ENCODE results near the gene TRIM62. TPM values are rescaled to one million over a fixed set of nuclear protein-coding genes. Genes with fewer than 3 reads are reported as not detected.
"Not testable (repeated sequence)": the region's sequence is repeated elsewhere in the genome, so short reads cannot be mapped to it uniquely, and the experiment has no call there.

TRIM62 gene
- polyA plus RNA-seq, 1 donor (not counting 4 experiments of a cell fraction or from before 2014, with no cell fraction given), result 2.0 TPM

GRCh38 chr1:33111965-33112364 lies 69.9 kb downstream of the TRIM62 start:
- Histone ChIP-seq H3K9ac (ENCODE audit: control insufficient read depth, extremely low read depth, insufficient read depth, low read length) (no peak overlapping the region), H3K9me1 (ENCODE audit: control insufficient read depth, extremely low read depth, insufficient read depth, low read length) (no peaks in the 10 kb centered on the region), H2AFZ (ENCODE audit: control insufficient read depth, low read length) (no peak overlapping the region), H3K4me2 (ENCODE audit: control insufficient read depth, extremely low read depth, insufficient read depth, low read depth, low read length) (no peak overlapping the region), H3K27me3 (ENCODE audit: control insufficient read depth, extremely low read depth, insufficient read depth, low read length) (no peaks in the 10 kb centered on the region), H3K36me3 (ENCODE audit: control insufficient read depth in 2 of 2, extremely low read depth in 1 of 2, insufficient read depth in 2 of 2, low read length in 2 of 2) (no peaks in the 10 kb centered on the region), H4K20me1 (ENCODE audit: control insufficient read depth, extremely low read depth, insufficient read depth, low read length) (no peaks in the 10 kb centered on the region), H3K4me1 (ENCODE audit: control insufficient read depth, extremely low read depth, insufficient read depth, low read length) (no peaks in the 10 kb centered on the region), H3K4me3 (ENCODE audit: control insufficient read depth in 2 of 3, extremely low read depth in 1 of 3, insufficient read depth in 2 of 3, low read depth in 1 of 3, low read length in 3 of 3) (no peak overlapping the region), H3K9me3 (ENCODE audit: control insufficient read depth, low read depth, low read length) (no peaks in the 10 kb centered on the region), H3K27ac (ENCODE audit: control insufficient read depth, insufficient read depth, low read length) (no peak overlapping the region), H3K79me2 (ENCODE audit: control insufficient read depth, insufficient read depth, low read length) (no peaks in the 10 kb centered on the region)
- TF ChIP-seq CTCF (optimal IDR thresholded peaks at IDR 0.05 in 1 of 3, IDR thresholded peaks at IDR 0.05 in 1 of 3, conservative IDR thresholded peaks at IDR 0.05 in 1 of 3; ENCODE audit: extremely low read depth in 1 of 3, insufficient read depth in 2 of 3, low read length in 3 of 3) (peak; percentile 43 to 68 (median 60)), EZH2 (IDR thresholded peaks at IDR 0.05; ENCODE audit: low read length) (no peak)
- FAIRE-seq, result peak; percentile 26
- no peak for DNase-seq (ENCODE audit: low read depth, low spot score)
- dilution Hi-C loops (cut with MboI; ENCODE audit: extremely low pct_ligation_motif_present, low sequenced_read_pairs), result no loop called here

GRCh38 chr1:33110477-33110876 lies 71.4 kb downstream of the TRIM62 start:
- Histone ChIP-seq H3K27ac (ENCODE audit: control insufficient read depth, insufficient read depth, low read length) (no peak overlapping the region), H3K27me3 (ENCODE audit: control insufficient read depth, extremely low read depth, insufficient read depth, low read length) (no peaks in the 10 kb centered on the region), H3K36me3 (ENCODE audit: control insufficient read depth in 2 of 2, extremely low read depth in 1 of 2, insufficient read depth in 2 of 2, low read length in 2 of 2) (no peaks in the 10 kb centered on the region), H3K9me3 (ENCODE audit: control insufficient read depth, low read depth, low read length) (no peaks in the 10 kb centered on the region), H2AFZ (ENCODE audit: control insufficient read depth, low read length) (no peak overlapping the region), H3K4me3 (ENCODE audit: control insufficient read depth in 2 of 3, extremely low read depth in 1 of 3, insufficient read depth in 2 of 3, low read depth in 1 of 3, low read length in 3 of 3) (no peak overlapping the region), H3K79me2 (ENCODE audit: control insufficient read depth, insufficient read depth, low read length) (no peaks in the 10 kb centered on the region), H3K9me1 (ENCODE audit: control insufficient read depth, extremely low read depth, insufficient read depth, low read length) (no peaks in the 10 kb centered on the region), H4K20me1 (ENCODE audit: control insufficient read depth, extremely low read depth, insufficient read depth, low read length) (no peaks in the 10 kb centered on the region), H3K4me2 (ENCODE audit: control insufficient read depth, extremely low read depth, insufficient read depth, low read depth, low read length) (no peak overlapping the region), H3K4me1 (ENCODE audit: control insufficient read depth, extremely low read depth, insufficient read depth, low read length) (no peaks in the 10 kb centered on the region), H3K9ac (ENCODE audit: control insufficient read depth, extremely low read depth, insufficient read depth, low read length) (no peak overlapping the region)
- dilution Hi-C loops (cut with MboI; ENCODE audit: extremely low pct_ligation_motif_present, low sequenced_read_pairs), result no loop called here
- DNase-seq (ENCODE audit: low read depth, low spot score) (no peak), FAIRE-seq (no peak)
- TF ChIP-seq EZH2 (IDR thresholded peaks at IDR 0.05; ENCODE audit: low read length), result no peak
- no peak for TF ChIP-seq CTCF (optimal IDR thresholded peaks at IDR 0.05 in 1 of 3, IDR thresholded peaks at IDR 0.05 in 1 of 3, conservative IDR thresholded peaks at IDR 0.05 in 1 of 3; ENCODE audit: extremely low read depth in 1 of 3, insufficient read depth in 2 of 3, low read length in 3 of 3)

DNA sequence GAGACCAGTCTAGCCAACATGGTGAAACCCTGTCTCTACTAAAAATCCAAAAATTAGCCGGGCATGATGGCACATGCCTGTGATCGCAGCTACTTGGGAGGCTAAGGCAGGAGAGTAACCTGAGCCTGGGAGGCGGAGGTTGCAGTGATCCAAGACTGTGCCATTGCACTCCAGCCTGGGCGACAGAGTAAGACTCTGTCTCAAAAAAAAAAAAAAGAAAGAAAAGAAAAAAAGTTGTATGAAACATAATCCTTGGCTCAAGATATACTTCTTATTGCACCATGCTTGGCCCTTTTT lies 81.8 kb downstream of the TRIM62 start:
- peak overlapping the region; percentile 42 for H3K4me2 ChIP-seq (ENCODE audit: control insufficient read depth, extremely low read depth, insufficient read depth, low read depth, low read length)
- peak overlapping the region; percentile 53 for H3K9ac ChIP-seq (ENCODE audit: control insufficient read depth, extremely low read depth, insufficient read depth, low read length)
- H3K4me1 ChIP-seq (ENCODE audit: control insufficient read depth, extremely low read depth, insufficient read depth, low read length), result peaks cover 31% of the 10 kb centered on the region
- H3K36me3 ChIP-seq (ENCODE audit: control insufficient read depth in 2 of 2, extremely low read depth in 1 of 2, insufficient read depth in 2 of 2, low read length in 2 of 2), result peaks cover 9 to 13% of the 10 kb centered on the region in 2 experiments
- H2AFZ ChIP-seq (ENCODE audit: control insufficient read depth, low read length); H3K9me3 ChIP-seq (ENCODE audit: control insufficient read depth, low read depth, low read length); H4K20me1 ChIP-seq (ENCODE audit: control insufficient read depth, extremely low read depth, insufficient read depth, low read length); H3K4me3 ChIP-seq (ENCODE audit: control insufficient read depth in 2 of 3, extremely low read depth in 1 of 3, insufficient read depth in 2 of 3, low read depth in 1 of 3, low read length in 3 of 3); H3K27me3 ChIP-seq (ENCODE audit: control insufficient read depth, extremely low read depth, insufficient read depth, low read length); H3K9me1 ChIP-seq (ENCODE audit: control insufficient read depth, extremely low read depth, insufficient read depth, low read length); dilution Hi-C loops (cut with MboI; ENCODE audit: extremely low pct_ligation_motif_present, low sequenced_read_pairs); H3K79me2 ChIP-seq (ENCODE audit: control insufficient read depth, insufficient read depth, low read length): not testable (repeated sequence)
- peak overlapping the region; percentile 72 for H3K27ac ChIP-seq (ENCODE audit: control insufficient read depth, insufficient read depth, low read length)
- peak; percentile 52 for DNase-seq (ENCODE audit: low read depth, low spot score)
- FAIRE-seq, result peak; percentile 26
